WERI-Rb-1 (cell line): ENCODE measurements around the gene GALT.

Source experiments
- DNase-seq: peaks from one replicate; pipeline ENCODE4 v3.0.0-alpha.2; 2020
- H3K27ac ChIP-seq: fragments of 250-450 bp; sonication (Bioruptor Pico); 2 replicates; pipeline ENCODE4 v1.5.1; 2020; ENCODE audit warnings: mild to moderate bottlenecking, moderate library complexity
- H3K27me3 ChIP-seq: fragments of 250-450 bp; sonication (Bioruptor Pico); 2 replicates; pipeline ENCODE4 v1.5.1; 2021; ENCODE audit warnings: mild to moderate bottlenecking, low read depth, moderate library complexity; ENCODE audit not compliant: insufficient read depth, severe bottlenecking
- H3K36me3 ChIP-seq: fragments of 250-450 bp; sonication (Bioruptor Pico); 2 replicates; pipeline ENCODE4 v1.5.1; 2020; ENCODE audit warnings: mild to moderate bottlenecking, moderate library complexity
- H3K4me3 ChIP-seq: 2 replicates; pipeline ENCODE4 v1.5.1; 2011; ENCODE audit warnings: low read depth, mild to moderate bottlenecking, control low read depth, low read length
- H3K9me3 ChIP-seq: fragments of 250-450 bp; sonication (Bioruptor Pico); 2 replicates; pipeline ENCODE4 v1.5.1; 2021; ENCODE audit warnings: mild to moderate bottlenecking, moderate library complexity; ENCODE audit not compliant: severe bottlenecking
- TF ChIP-seq, protein P1 (sequence below): IDR thresholded peaks from 2 replicates; pipeline ENCODE4 v1.5.1; 2011; ENCODE audit warnings: low read depth, mild to moderate bottlenecking, control low read depth, inconsistent platforms, low read length

Gene GALT

DNA sequence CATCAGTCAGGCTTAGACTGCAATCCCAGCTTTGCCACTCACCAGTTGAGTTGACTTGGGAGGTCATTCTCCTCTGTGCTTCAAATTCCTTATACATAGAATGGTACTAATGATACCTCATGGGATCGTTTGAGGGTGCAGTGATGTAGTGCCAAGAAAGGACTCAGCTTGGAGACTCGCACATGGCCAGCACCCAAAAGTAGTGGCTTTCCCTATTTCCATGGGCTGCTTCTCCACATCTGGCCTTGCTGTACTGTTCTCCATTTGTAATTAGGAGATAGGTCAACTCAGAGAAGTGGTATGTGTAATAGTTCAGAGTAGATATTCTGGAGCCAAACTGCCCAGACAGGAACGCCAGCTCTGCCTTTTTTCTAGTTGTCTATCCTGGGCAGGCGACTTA, 39.1 kb downstream of the GALT start:
- no peak for DNase-seq
- Histone ChIP-seq H3K9me3 (no peaks in the 10 kb centered on the region), H3K27ac (no peak overlapping the region), H3K36me3 (no peaks in the 10 kb centered on the region), H3K4me3 (no peak overlapping the region), H3K27me3 (no peaks in the 10 kb centered on the region)
- TF ChIP-seq, protein P1, sequence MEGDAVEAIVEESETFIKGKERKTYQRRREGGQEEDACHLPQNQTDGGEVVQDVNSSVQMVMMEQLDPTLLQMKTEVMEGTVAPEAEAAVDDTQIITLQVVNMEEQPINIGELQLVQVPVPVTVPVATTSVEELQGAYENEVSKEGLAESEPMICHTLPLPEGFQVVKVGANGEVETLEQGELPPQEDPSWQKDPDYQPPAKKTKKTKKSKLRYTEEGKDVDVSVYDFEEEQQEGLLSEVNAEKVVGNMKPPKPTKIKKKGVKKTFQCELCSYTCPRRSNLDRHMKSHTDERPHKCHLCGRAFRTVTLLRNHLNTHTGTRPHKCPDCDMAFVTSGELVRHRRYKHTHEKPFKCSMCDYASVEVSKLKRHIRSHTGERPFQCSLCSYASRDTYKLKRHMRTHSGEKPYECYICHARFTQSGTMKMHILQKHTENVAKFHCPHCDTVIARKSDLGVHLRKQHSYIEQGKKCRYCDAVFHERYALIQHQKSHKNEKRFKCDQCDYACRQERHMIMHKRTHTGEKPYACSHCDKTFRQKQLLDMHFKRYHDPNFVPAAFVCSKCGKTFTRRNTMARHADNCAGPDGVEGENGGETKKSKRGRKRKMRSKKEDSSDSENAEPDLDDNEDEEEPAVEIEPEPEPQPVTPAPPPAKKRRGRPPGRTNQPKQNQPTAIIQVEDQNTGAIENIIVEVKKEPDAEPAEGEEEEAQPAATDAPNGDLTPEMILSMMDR: no peak

DNA sequence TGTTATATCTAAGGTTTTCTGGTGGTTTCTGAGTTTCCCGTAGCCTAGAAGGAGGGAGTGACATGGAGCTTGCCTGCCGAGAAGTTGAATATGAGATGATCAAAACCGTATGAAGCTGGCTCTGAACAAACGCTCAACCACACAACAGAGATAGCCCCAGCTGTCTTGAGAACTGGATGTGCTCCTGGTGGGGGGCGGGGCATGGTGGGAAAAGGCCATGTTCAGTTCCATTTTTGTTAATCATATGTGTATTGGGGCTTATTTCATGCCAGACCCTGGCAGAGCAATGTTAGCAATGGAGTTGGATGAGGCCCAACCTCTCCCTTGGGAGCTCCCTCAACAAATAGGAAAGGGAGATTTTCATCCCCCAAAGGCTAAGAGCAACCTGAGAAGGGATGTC, 39.8 kb downstream of the GALT start:
- Histone ChIP-seq H3K9me3 (no peaks in the 10 kb centered on the region), H3K27me3 (no peaks in the 10 kb centered on the region), H3K36me3 (no peaks in the 10 kb centered on the region), H3K4me3 (no peak overlapping the region), H3K27ac (no peak overlapping the region)
- DNase-seq: no peak
- TF ChIP-seq, protein P1: no peak

DNA sequence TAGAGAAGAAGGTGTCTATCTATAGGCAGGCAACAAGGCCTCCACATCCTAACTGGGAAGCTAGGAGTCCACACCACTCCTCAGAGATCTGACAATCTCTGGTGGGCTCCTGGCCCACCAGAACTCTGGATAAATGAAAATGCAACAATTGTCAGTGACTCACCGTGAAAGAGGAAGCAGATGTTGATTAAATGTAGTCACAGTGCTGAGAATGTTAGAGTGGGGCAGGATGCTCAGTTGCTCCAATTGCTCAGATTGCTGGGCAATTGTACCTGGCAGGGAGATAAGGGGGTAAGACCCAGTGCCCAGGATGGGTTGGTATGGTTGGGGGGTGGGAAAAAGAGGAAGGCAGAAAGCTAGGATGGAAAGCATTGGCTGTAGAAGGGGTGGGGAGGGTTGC, 40.3 kb downstream of the GALT start:
- Histone ChIP-seq H3K4me3 (no peak overlapping the region), H3K27me3 (no peaks in the 10 kb centered on the region), H3K36me3 (no peaks in the 10 kb centered on the region), H3K27ac (no peak overlapping the region), H3K9me3 (no peaks in the 10 kb centered on the region)
- DNase-seq: no peak
- TF ChIP-seq, protein P1: no peak

DNA sequence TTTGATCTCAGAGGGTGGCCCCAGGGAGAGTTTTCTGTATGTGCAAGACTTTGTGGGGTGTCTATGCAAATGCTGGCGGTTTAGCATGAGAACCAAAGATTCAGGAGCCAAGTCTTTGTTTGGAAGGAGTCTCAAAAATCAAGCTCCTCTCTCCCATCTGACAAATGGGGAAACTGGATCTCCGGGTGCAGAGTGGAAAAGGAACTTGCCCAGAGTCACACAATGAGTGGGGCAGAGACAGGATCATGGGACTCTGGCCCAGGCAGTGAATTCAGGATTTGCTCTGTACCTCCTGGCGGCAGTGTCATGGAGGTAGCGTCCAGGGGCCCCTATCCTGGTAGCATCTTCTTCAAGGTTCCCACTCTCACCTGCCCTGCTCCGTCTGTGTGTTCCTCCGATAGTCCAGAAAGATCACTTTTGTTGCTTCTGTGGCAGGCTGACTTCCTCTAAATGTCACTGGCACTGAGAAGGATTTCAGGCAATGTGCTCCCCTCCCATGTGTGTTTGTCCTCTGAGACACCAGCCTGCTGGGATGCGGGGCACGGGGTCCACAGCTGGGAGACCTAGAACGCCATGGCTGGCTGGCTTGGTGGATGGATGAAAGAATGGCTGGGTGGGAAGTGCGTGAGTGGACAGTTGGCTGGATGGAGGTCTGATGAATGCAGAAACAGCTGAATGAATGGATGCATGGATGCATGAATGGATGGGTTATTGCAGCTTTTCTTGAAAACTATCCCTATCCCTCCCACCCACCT, 41.0 kb downstream of the GALT start:
- DNase-seq: no peak
- Histone ChIP-seq H3K27me3 (no peaks in the 10 kb centered on the region), H3K4me3 (no peak overlapping the region), H3K36me3 (no peaks in the 10 kb centered on the region), H3K9me3 (no peaks in the 10 kb centered on the region), H3K27ac (no peak overlapping the region)
- TF ChIP-seq, protein P1: no peak

DNA sequence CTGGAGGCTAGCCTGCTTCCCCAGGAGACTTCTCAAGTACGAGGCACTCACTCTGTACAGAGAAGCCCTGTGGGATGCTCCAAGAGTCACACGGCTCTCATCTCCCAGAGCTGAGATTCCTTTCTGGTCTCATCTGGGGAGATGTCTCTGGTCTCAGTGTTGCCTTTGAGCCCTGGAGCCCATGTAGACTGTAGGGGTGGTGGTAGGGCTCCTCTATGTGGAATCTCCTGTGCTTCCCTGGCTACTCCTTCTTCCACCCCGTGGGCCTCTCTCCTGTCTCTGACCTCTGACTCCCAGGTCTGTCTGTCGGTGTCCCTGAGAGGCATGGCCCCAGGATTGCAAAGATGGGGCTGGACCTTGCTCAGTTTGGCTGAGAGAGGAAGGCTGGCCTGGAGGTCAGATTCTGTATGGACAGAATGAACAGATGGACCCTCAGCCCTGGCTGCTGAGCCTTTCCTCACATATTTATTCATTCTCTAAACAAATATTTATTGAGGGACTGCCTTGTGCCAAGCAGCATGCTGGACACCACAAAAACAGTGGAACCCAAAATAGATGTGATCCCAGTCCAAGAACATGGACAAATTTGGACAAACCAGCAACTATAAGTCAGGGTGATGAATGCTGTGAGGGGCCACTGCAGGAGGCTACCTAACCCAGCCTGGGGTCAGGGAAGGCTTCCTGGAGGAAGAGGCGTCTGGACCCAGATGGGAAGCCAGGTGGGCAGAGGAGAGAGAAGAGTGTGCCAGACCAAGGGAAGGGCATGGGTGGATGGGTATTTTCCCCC, 42.0 kb downstream of the GALT start:
- H3K9me3 ChIP-seq: no peaks in the 10 kb centered on the region
- H3K27ac ChIP-seq: no peak overlapping the region

More for the DNA sequence above, 42.0 kb downstream of the GALT start:
- Histone ChIP-seq H3K27me3 (no peaks in the 10 kb centered on the region), H3K36me3 (no peaks in the 10 kb centered on the region), H3K4me3 (no peak overlapping the region)
- DNase-seq: no peak
- TF ChIP-seq, protein P1: no peak
